A549 (cell line): ENCODE results near the gene BCAP31.

ENCODE experiments used
- EP300 ChIP-seq, 2 experiments: fragments of >200 bp; sonication (Bioruptor Twin); formaldehyde crosslinking; IDR thresholded peaks; 2 replicates in 1 of 2; 3 replicates in 1 of 2; pipeline ENCODE4 v1.6.1; 2016 to 2017
- FOSB ChIP-seq: fragments of 250-450 bp; sonication (Bioruptor Pico); IDR thresholded peaks from 2 replicates; pipeline ENCODE4 v1.5.0; 2020; ENCODE audit warnings: mild to moderate bottlenecking, moderate library complexity
- FOSL2 ChIP-seq, 2 experiments: fragments of 450-650 bp in 1 of 2; fragments of >200 bp in 1 of 2; sonication (Bioruptor Twin) in 1 of 2; formaldehyde crosslinking; IDR thresholded peaks; 2 replicates each; pipeline versions ENCODE4 v1.5.0 to v1.6.1; 2016 to 2020; ENCODE audit warnings: mild to moderate bottlenecking in 1 of 2, moderate library complexity in 1 of 2
- JUNB ChIP-seq: fragments of >200 bp; sonication (Bioruptor Twin); formaldehyde crosslinking; IDR thresholded peaks from 2 replicates; pipeline ENCODE4 v1.6.1; 2016
- MAZ ChIP-seq: fragments of 150-350 bp; IDR thresholded peaks from 2 replicates; pipeline ENCODE4 v1.6.1; 2014; ENCODE audit warnings: antibody characterized with exemption, low read depth, low read length, borderline replicate concordance
- MYC ChIP-seq: IDR thresholded peaks from 2 replicates; pipeline ENCODE4 v1.6.1; 2012; ENCODE audit warnings: mild to moderate bottlenecking, inconsistent platforms, low read length, improper control_type of control experiment, borderline replicate concordance
- NFE2L2 ChIP-seq: fragments of 150-350 bp; conservative IDR thresholded peaks from 2 replicates; pipeline ENCODE4 v1.6.1; 2014; ENCODE audit warnings: low read length
- RAD21 ChIP-seq, 2 experiments: fragments of >200 bp in 1 of 2; sonication (Bioruptor Twin) in 1 of 2; formaldehyde crosslinking in 1 of 2; IDR thresholded peaks in 1 of 2; conservative IDR thresholded peaks in 1 of 2; 2 replicates in 1 of 2; 3 replicates in 1 of 2; pipeline ENCODE4 v1.6.1; 2012 to 2018; ENCODE audit warnings: inconsistent platforms in 1 of 2
- TF ChIP-seq, protein P1 (sequence below): fragments of >200 bp; sonication (Bioruptor Twin); formaldehyde crosslinking; IDR thresholded peaks from 3 replicates; pipeline ENCODE4 v1.5.1; 2016
- TF ChIP-seq, protein P2 (sequence below): fragments of 450-650 bp; IDR thresholded peaks from 2 replicates; pipeline ENCODE4 v1.6.1; 2014; ENCODE audit warnings: antibody characterized with exemption
- TF ChIP-seq, protein P3 (sequence below): IDR thresholded peaks from 2 replicates; pipeline ENCODE4 v1.6.1; 2012
- TF ChIP-seq, protein P4 (sequence below): fragments of 200-600 bp; sonication (generic); IDR thresholded peaks from 2 replicates; pipeline ENCODE4 v1.6.1; 2016; ENCODE audit warnings: antibody characterized with exemption, mild to moderate bottlenecking, moderate library complexity

DNA sequence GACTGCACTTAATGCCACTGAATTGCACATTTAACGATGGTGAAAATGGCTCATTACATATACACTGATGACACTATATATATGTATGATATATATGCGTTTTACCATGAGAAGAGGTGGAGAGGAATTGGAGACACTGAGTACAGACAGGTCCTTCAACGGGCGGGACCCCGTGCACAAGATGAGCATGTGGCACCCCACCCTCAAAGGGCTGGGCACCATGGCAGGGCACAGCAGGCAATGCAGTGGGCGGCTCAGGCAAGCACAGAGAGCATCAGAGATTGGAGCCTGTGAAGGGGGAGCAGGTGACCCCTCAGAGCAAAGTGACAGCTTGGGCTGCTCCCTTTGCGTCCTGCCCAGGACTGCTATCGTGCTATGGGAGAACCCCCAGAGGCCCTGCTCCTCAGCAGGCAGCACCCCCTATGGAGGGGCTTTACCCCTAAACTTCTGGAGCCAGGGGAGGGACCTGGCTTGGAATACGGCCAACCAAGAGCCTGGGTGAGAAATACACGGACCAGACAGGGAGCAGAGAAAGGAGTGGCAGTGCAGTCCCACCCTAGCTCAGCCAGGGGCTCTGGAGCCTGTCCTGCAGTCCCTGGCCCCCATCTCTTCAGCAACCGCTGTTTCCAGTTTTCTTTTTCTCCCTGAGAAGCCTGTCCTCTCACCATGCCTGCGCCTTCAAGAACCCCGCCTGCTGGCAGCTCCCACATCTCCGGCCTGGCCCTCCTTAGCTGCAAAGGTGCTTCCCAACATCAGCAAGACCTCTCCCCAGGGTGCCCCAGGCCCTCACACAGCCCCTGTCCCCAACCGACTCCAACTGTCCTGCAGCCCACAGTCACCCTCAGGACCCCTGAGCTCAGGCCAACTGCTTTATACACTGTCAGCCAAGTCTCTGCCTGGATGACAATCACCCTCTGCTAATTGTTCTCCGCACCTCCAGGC is 26.0 kb downstream of the BCAP31 start:
- TF ChIP-seq, protein P1, sequence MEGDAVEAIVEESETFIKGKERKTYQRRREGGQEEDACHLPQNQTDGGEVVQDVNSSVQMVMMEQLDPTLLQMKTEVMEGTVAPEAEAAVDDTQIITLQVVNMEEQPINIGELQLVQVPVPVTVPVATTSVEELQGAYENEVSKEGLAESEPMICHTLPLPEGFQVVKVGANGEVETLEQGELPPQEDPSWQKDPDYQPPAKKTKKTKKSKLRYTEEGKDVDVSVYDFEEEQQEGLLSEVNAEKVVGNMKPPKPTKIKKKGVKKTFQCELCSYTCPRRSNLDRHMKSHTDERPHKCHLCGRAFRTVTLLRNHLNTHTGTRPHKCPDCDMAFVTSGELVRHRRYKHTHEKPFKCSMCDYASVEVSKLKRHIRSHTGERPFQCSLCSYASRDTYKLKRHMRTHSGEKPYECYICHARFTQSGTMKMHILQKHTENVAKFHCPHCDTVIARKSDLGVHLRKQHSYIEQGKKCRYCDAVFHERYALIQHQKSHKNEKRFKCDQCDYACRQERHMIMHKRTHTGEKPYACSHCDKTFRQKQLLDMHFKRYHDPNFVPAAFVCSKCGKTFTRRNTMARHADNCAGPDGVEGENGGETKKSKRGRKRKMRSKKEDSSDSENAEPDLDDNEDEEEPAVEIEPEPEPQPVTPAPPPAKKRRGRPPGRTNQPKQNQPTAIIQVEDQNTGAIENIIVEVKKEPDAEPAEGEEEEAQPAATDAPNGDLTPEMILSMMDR: no peak
- TF ChIP-seq RAD21 (conservative IDR thresholded peaks at IDR 0.05 in 1 of 2, IDR thresholded peaks at IDR 0.05 in 1 of 2) (no peak), MYC (no peak), FOSL2 (IDR thresholded peaks at IDR 0.05) (no peak), FOSL2 (CRISPR knock-in tag; IDR thresholded peaks at IDR 0.05) (no peak), FOSB (CRISPR knock-in tag) (no peak), EP300 (IDR thresholded peaks at IDR 0.05) (no peak), NFE2L2 (no peak), MAZ (no peak), JUNB (no peak)
- TF ChIP-seq, protein P2, sequence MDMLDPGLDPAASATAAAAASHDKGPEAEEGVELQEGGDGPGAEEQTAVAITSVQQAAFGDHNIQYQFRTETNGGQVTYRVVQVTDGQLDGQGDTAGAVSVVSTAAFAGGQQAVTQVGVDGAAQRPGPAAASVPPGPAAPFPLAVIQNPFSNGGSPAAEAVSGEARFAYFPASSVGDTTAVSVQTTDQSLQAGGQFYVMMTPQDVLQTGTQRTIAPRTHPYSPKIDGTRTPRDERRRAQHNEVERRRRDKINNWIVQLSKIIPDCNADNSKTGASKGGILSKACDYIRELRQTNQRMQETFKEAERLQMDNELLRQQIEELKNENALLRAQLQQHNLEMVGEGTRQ: no peak
- TF ChIP-seq, protein P3, sequence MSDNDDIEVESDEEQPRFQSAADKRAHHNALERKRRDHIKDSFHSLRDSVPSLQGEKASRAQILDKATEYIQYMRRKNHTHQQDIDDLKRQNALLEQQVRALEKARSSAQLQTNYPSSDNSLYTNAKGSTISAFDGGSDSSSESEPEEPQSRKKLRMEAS: no peak
- TF ChIP-seq, protein P4, sequence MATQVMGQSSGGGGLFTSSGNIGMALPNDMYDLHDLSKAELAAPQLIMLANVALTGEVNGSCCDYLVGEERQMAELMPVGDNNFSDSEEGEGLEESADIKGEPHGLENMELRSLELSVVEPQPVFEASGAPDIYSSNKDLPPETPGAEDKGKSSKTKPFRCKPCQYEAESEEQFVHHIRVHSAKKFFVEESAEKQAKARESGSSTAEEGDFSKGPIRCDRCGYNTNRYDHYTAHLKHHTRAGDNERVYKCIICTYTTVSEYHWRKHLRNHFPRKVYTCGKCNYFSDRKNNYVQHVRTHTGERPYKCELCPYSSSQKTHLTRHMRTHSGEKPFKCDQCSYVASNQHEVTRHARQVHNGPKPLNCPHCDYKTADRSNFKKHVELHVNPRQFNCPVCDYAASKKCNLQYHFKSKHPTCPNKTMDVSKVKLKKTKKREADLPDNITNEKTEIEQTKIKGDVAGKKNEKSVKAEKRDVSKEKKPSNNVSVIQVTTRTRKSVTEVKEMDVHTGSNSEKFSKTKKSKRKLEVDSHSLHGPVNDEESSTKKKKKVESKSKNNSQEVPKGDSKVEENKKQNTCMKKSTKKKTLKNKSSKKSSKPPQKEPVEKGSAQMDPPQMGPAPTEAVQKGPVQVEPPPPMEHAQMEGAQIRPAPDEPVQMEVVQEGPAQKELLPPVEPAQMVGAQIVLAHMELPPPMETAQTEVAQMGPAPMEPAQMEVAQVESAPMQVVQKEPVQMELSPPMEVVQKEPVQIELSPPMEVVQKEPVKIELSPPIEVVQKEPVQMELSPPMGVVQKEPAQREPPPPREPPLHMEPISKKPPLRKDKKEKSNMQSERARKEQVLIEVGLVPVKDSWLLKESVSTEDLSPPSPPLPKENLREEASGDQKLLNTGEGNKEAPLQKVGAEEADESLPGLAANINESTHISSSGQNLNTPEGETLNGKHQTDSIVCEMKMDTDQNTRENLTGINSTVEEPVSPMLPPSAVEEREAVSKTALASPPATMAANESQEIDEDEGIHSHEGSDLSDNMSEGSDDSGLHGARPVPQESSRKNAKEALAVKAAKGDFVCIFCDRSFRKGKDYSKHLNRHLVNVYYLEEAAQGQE: no peak
